Sigmoid colon (tissue), 4 donors: ENCODE results near the gene PSME1.

Experiments
- CTCF ChIP-seq, 4 experiments: fragments of 450-650 bp in 3 of 4; fragments of 200-600 bp in 1 of 4; IDR thresholded peaks; one replicate each; pipeline ENCODE4 v1.5.1; 2016 to 2019; ENCODE audit warnings: antibody characterized with exemption in 4 of 4, mild to moderate bottlenecking in 3 of 4, moderate library complexity in 2 of 4
- EP300 ChIP-seq, 4 donors: sonication (generic); formaldehyde crosslinking; IDR thresholded peaks; one replicate each; pipeline ENCODE4 v1.6.1; 2017; ENCODE audit warnings: antibody characterized with exemption in 4 of 4

- TF ChIP-seq CTCF (IDR thresholded peaks at IDR 0.05), result no peak
- TF ChIP-seq EP300 (IDR thresholded peaks at IDR 0.05), result no peak
These were observed 42.6 kb downstream of the PSME1 start for GRCh38 chr14:24178399-24179178.
